ENCODE results near the gene DOK6. TPM values are rescaled to one million over a fixed set of nuclear protein-coding genes. Genes with fewer than 3 reads are reported as not detected.

The DOK6 gene
- total and polyA plus RNA-seq, 2 donors (not counting 3 experiments of a cell fraction or from before 2014, with no cell fraction given), result under 0.01 TPM; not detected in 1

- H3K9ac ChIP-seq (replicated peaks; ENCODE audit: extremely low read depth, insufficient read depth, low read length), result no peak overlapping the region
- TF ChIP-seq GATA2 (IDR thresholded peaks at IDR 0.05; ENCODE audit: insufficient read depth, insufficient read length, low read depth, low read length) (no peak), MYC (IDR thresholded peaks at IDR 0.05; ENCODE audit: low read depth, low read length) (no peak), FOS (IDR thresholded peaks at IDR 0.05; ENCODE audit: borderline replicate concordance, insufficient read depth, low read length) (no peak), POLR2A (IDR thresholded peaks at IDR 0.05; ENCODE audit: low read depth, low read length) (no peak), POLR2AphosphoS5 (IDR thresholded peaks at IDR 0.05; ENCODE audit: insufficient read depth, low read depth, low read length) (no peak), JUN (IDR thresholded peaks at IDR 0.05; ENCODE audit: borderline replicate concordance, insufficient read depth, insufficient read length, low read depth) (no peak), CTCF (IDR thresholded peaks at IDR 0.05; ENCODE audit: extremely low read depth in 1 of 2, insufficient read depth in 1 of 2, low read depth in 1 of 2, low read length in 2 of 2) (no peak), EZH2 (IDR thresholded peaks at IDR 0.05; ENCODE audit: borderline replicate concordance, low read depth, low read length, severe bottlenecking) (no peak)
- TF ChIP-seq, protein P1, sequence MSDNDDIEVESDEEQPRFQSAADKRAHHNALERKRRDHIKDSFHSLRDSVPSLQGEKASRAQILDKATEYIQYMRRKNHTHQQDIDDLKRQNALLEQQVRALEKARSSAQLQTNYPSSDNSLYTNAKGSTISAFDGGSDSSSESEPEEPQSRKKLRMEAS (IDR thresholded peaks at IDR 0.05; ENCODE audit: insufficient read depth, insufficient read length), result no peak
- H3K4me1 ChIP-seq (ENCODE audit: control insufficient read depth, extremely low read depth, insufficient read depth, low read length), result no peaks in the 10 kb centered on the region
- FAIRE-seq, result no peak
- ChIA-PET POLR2A (no interaction called here), CTCF (no interaction called here)
- no peak overlapping the region for H2AFZ ChIP-seq (ENCODE audit: low read depth, low read length)
- H3K4me2 ChIP-seq (ENCODE audit: insufficient read depth, low read length), result no peak overlapping the region
- H3K9me3 ChIP-seq (replicated peaks; ENCODE audit: control insufficient read depth, insufficient read depth, low read length), result no peaks in the 10 kb centered on the region
- H3K4me3 ChIP-seq (replicated peaks in 1 of 3; ENCODE audit: insufficient read depth in 1 of 3, low read depth in 1 of 3, low read length in 3 of 3), result no peak overlapping the region
- H4K20me1 ChIP-seq (replicated peaks; ENCODE audit: control insufficient read depth, extremely low read depth, insufficient read depth, low read length), result no peaks in the 10 kb centered on the region
- H3K9me1 ChIP-seq (replicated peaks; ENCODE audit: control insufficient read depth, extremely low read depth, insufficient read depth, low read length), result no peaks in the 10 kb centered on the region
- intact Hi-C loops (cut with micrococcal nuclease), result no loop called here
- H3K27ac ChIP-seq (ENCODE audit: insufficient read depth, low read depth, low read length), result no peak overlapping the region
- no peaks in the 10 kb centered on the region for H3K27me3 ChIP-seq (ENCODE audit: control insufficient read depth in 2 of 2, insufficient read depth in 2 of 2, low read length in 2 of 2)
- dilution Hi-C loops (cut with MboI; ENCODE audit: extremely low pct_ligation_motif_present, low sequenced_read_pairs), result no loop called here
- no peaks in the 10 kb centered on the region for H3K79me2 ChIP-seq (ENCODE audit: control insufficient read depth, insufficient read depth, low read length)
- H3K36me3 ChIP-seq (ENCODE audit: control insufficient read depth in 2 of 2, extremely low read depth in 1 of 2, insufficient read depth in 2 of 2, low read length in 2 of 2), result no peaks in the 10 kb centered on the region
- no peak for DNase-seq (ENCODE audit: low read depth, low spot score)
- no TSS peak for BruUV-seq (replicated peaks)
Observed at GRCh38 chr18:69558052-69558451, 157.4 kb downstream of the DOK6 start.

All from endothelial cell of umbilical vein (primary cell).